HG03439 (cell line): Measurements from ENCODE around the gene METTL5.

Experiments used
- ATAC-seq: cut with Tn5 transposase; IDR thresholded peaks from one replicate; pipeline ENCODE4 v1.9.1; 2021; ENCODE audit warnings: mild to moderate bottlenecking, moderate library complexity; ENCODE audit not compliant: unreplicated experiment

METTL5 gene

GRCh38 chr2:169782513-169782912 is 42.2 kb downstream of the METTL5 start:
- no peak for ATAC-seq

- ATAC-seq = no peak
Measured at GRCh38 chr2:169781249-169782013, 43.3 kb downstream of the METTL5 start.

- no peak for ATAC-seq
Measured at GRCh38 chr2:169778446-169778845, 46.3 kb downstream of the METTL5 start.

DNA sequence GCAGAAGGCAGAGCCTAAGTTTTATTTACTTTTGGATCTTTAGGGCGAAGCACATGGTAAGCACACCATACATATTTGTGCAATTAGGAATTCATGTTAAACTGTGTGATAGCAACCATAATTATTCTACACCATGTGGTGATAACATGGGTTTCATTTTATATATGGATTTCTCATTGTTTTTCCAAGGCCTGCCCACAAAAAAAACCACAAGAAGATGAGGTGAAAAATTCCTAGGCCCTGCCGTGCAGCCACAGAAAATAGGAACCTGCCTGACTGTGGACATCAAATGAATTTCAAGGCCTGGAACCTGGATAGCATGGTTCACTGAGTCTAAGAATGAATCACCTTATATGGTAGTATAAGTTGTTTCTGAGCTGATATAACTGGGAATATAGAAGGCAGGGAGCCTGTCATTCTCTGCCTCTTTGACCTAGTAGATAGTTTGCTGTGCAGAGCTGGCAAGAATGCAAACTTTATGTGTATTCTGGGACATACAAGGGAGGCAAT is 48.4 kb downstream of the METTL5 start:
- ATAC-seq = no peak

GRCh38 chr2:169775765-169776164 is 48.9 kb downstream of the METTL5 start:
- no peak for ATAC-seq

GRCh38 chr2:169775354-169775753 is 49.4 kb downstream of the METTL5 start:
- ATAC-seq = no peak

DNA sequence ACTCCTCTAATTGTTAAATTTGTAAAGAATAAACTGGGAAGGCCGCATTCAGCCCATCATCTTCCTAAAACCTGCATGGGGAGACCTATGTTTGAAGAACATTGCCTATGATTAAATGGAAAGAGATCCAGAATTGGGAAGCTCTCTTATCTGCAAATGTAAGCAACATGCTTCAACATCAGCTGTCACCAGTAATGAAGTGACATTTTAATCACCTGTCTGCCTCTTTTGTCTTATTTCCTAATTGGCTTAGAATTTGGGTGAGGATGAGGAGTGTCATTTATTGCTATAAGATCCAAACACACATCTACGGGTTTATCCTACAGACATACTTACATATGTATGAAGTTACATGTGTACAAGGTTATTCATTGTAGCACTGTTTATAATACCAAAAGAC is 52.1 kb downstream of the METTL5 start:
- no peak for ATAC-seq

DNA sequence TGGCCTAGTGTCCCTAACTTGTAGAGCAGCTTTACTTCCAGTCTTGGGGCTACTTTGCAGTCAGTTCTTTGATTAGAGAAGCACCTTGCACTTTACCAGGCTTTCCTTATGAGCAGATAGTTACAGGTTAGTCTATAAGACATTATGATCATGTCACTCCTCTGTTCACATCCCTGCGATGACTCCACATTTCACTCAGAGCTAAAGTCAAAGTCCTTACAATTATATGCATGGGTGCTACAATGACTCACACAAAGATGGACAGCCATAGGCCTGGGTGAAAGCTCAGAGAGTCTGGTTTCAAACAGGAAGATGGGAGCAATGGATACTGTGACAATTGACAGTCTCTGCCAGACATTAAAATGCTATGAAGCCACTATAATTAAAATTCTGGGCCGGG is 53.1 kb downstream of the METTL5 start:
- no peak for ATAC-seq

- ATAC-seq = no peak
Measured at GRCh38 chr2:169771021-169771420, 53.7 kb downstream of the METTL5 start.

DNA sequence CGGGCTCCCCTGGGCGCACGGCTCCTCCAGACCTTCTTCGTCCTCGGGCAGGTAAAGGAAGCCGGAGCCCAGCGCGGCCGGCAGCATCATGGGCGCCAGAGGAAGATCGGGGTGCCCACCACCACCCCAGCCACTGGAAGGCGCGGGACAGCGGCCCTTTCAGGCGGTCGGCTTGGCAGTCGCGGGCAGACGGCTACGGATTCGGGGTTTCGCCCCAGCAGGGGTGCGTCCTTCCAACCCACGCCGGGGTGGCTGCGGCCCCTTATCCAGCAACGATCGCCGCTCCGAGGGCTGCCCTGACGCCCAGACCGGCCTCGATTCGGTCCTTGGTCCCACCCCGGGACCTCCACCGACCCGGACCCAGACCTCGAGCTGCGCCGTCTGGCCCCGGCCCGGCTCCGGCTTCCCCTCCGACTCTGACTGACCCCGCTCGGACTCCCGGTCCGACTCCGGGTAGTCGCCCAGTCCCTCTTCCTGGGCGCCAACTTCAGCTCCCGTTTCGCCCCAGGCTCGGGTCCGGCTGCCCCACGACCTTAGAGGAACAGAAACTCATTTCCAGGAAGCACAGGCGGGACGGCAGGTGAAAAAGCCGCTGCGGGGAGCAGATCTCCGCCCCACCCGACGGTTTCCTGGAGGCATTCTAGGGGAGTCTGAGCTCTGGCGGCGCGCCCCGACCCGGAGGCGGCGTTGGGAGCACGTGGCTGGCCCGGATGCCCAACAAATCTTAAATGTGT is 56.3 kb downstream of the METTL5 start:
- no peak for ATAC-seq

GRCh38 chr2:169767243-169767888 is 57.3 kb downstream of the METTL5 start:
- no peak for ATAC-seq

- no peak for ATAC-seq
Measured at GRCh38 chr2:169765523-169765922, 59.2 kb downstream of the METTL5 start.

DNA sequence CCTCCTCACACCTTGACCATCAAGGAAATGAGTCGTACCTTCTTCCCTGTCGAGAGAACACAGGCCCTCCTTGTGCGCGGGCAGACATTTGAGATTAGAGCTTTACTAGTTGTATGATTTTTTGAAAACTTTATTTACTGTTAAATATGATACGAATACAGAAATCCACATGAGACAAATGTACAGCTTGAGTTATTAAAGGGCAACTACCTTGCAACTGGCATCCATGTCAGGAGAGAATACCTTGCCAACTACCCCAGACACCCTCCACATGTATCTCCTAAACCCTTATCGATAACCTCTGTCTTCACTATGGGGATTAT is 62.8 kb downstream of the METTL5 start:
- no peak for ATAC-seq
